WTC11 (cell line): ENCODE results near the gene PSMA1.

Experiments used
- ATF2 ChIP-seq: sonication (generic); formaldehyde crosslinking; IDR thresholded peaks from 2 replicates; pipeline ENCODE4 v1.8.1; 2022; ENCODE audit warnings: low read depth, missing genetic modification reagents, borderline replicate concordance
- CBFB ChIP-seq: sonication (generic); formaldehyde crosslinking; IDR thresholded peaks from 2 replicates; pipeline ENCODE4 v1.8.1; 2022; ENCODE audit warnings: mild to moderate bottlenecking, low read depth, missing genetic modification reagents
- CTCF ChIP-seq: fragments of 200-600 bp; IDR thresholded peaks from 2 replicates; pipeline ENCODE4 v1.8.0; 2022; ENCODE audit warnings: antibody characterized with exemption
- FOXP1 ChIP-seq: sonication (generic); formaldehyde crosslinking; IDR thresholded peaks from 2 replicates; pipeline ENCODE4 v1.8.0; 2022; ENCODE audit warnings: missing genetic modification reagents, mild to moderate bottlenecking, moderate library complexity, borderline replicate concordance
- HMGXB4 ChIP-seq: sonication (generic); formaldehyde crosslinking; IDR thresholded peaks from 2 replicates; pipeline ENCODE4 v1.8.1; 2023; ENCODE audit warnings: mild to moderate bottlenecking, moderate library complexity, missing genetic modification reagents

- TF ChIP-seq CTCF (no peak), CBFB (CRISPR knock-in tag) (no peak), HMGXB4 (CRISPR knock-in tag) (no peak), ATF2 (no peak), FOXP1 (no peak)
Measured at GRCh38 chr11:14544611-14545010, 24.4 kb upstream of the PSMA1 start.
